ENCODE results near the gene SSBP3.

SSBP3 gene

GRCh38 chr1:54413732-54414131 lies 7.5 kb upstream of the SSBP3 start:
- ChIA-PET POLR2A (no interaction called here), CTCF (no interaction called here)
- no peak for DNase-seq (ENCODE audit: extremely low spot score)
- no peak for TF ChIP-seq CTBP1 (IDR thresholded peaks at IDR 0.05; ENCODE audit: borderline replicate concordance)
- TF ChIP-seq NFRKB (IDR thresholded peaks at IDR 0.05), result no peak
- TF ChIP-seq ARNT (IDR thresholded peaks at IDR 0.05), result no peak
- TF ChIP-seq FOXA1 (IDR thresholded peaks at IDR 0.05), result no peak
- no peak for TF ChIP-seq SUZ12 (IDR thresholded peaks at IDR 0.05)
- no peak for TF ChIP-seq PKNOX1 (IDR thresholded peaks at IDR 0.05)
- TF ChIP-seq LEF1 (IDR thresholded peaks at IDR 0.05; ENCODE audit: borderline replicate concordance), result no peak
- no peak for TF ChIP-seq BHLHE40 (IDR thresholded peaks at IDR 0.05; ENCODE audit: borderline replicate concordance)
- TF ChIP-seq L3MBTL2 (conservative IDR thresholded peaks at IDR 0.05), result no peak
- no peak for TF ChIP-seq FOXM1 (IDR thresholded peaks at IDR 0.05; ENCODE audit: borderline replicate concordance)
- TF ChIP-seq HDGF (IDR thresholded peaks at IDR 0.05; ENCODE audit: borderline replicate concordance), result no peak
- TF ChIP-seq TARDBP (IDR thresholded peaks at IDR 0.05), result no peak
- TF ChIP-seq FOXK2 (IDR thresholded peaks at IDR 0.05), result no peak
- no peak for TF ChIP-seq SP1 (IDR thresholded peaks at IDR 0.05)

- no peak for TF ChIP-seq SP1 (IDR thresholded peaks at IDR 0.05)
- TF ChIP-seq SUZ12 (IDR thresholded peaks at IDR 0.05), result no peak
- no peak for TF ChIP-seq FOXA1 (IDR thresholded peaks at IDR 0.05)
- TF ChIP-seq FOXM1 (IDR thresholded peaks at IDR 0.05; ENCODE audit: borderline replicate concordance), result no peak
- no peak for TF ChIP-seq BHLHE40 (IDR thresholded peaks at IDR 0.05; ENCODE audit: borderline replicate concordance)
- no peak for TF ChIP-seq LEF1 (IDR thresholded peaks at IDR 0.05; ENCODE audit: borderline replicate concordance)
- no peak for TF ChIP-seq FOXK2 (IDR thresholded peaks at IDR 0.05)
- TF ChIP-seq L3MBTL2 (conservative IDR thresholded peaks at IDR 0.05), result no peak
- no peak for TF ChIP-seq CTBP1 (IDR thresholded peaks at IDR 0.05; ENCODE audit: borderline replicate concordance)
- no peak for TF ChIP-seq ARNT (IDR thresholded peaks at IDR 0.05)
- no peak for TF ChIP-seq NFRKB (IDR thresholded peaks at IDR 0.05)
- no peak for TF ChIP-seq PKNOX1 (IDR thresholded peaks at IDR 0.05)
- TF ChIP-seq HDGF (IDR thresholded peaks at IDR 0.05; ENCODE audit: borderline replicate concordance), result no peak
- no peak for TF ChIP-seq ZNF384 (IDR thresholded peaks at IDR 0.05)
- ChIA-PET POLR2A (no interaction called here), CTCF (no interaction called here)
- no peak for DNase-seq (ENCODE audit: extremely low spot score)
Observed at GRCh38 chr1:54413295-54413694, 7.1 kb upstream of the SSBP3 start.

- no peak for TF ChIP-seq FOXK2 (IDR thresholded peaks at IDR 0.05)
- no peak for TF ChIP-seq FOXM1 (IDR thresholded peaks at IDR 0.05; ENCODE audit: borderline replicate concordance)
- TF ChIP-seq L3MBTL2 (conservative IDR thresholded peaks at IDR 0.05), result no peak
- TF ChIP-seq CTBP1 (IDR thresholded peaks at IDR 0.05; ENCODE audit: borderline replicate concordance), result no peak
- TF ChIP-seq ELF4 (IDR thresholded peaks at IDR 0.05), result no peak
- no peak for TF ChIP-seq ZNF384 (IDR thresholded peaks at IDR 0.05)
- TF ChIP-seq NFRKB (IDR thresholded peaks at IDR 0.05), result no peak
- TF ChIP-seq LEF1 (IDR thresholded peaks at IDR 0.05; ENCODE audit: borderline replicate concordance), result no peak
- TF ChIP-seq ARNT (IDR thresholded peaks at IDR 0.05), result no peak
- TF ChIP-seq SUZ12 (IDR thresholded peaks at IDR 0.05), result no peak
- no peak for TF ChIP-seq HDGF (IDR thresholded peaks at IDR 0.05; ENCODE audit: borderline replicate concordance)
- no peak for TF ChIP-seq BHLHE40 (IDR thresholded peaks at IDR 0.05; ENCODE audit: borderline replicate concordance)
- TF ChIP-seq PKNOX1 (IDR thresholded peaks at IDR 0.05), result no peak
- ChIA-PET CTCF (no interaction called here), POLR2A (no interaction called here)
- DNase-seq (ENCODE audit: extremely low spot score), result no peak
Observed at GRCh38 chr1:54410359-54410758, 4.2 kb upstream of the SSBP3 start.

- DNase-seq (ENCODE audit: extremely low spot score), result no peak
- POLR2A ChIA-PET, result no interaction called here
- TF ChIP-seq FOXA1 (IDR thresholded peaks at IDR 0.05), result no peak
- TF ChIP-seq L3MBTL2 (conservative IDR thresholded peaks at IDR 0.05), result no peak
- no peak for TF ChIP-seq ZNF384 (IDR thresholded peaks at IDR 0.05)
- no peak for TF ChIP-seq NFRKB (IDR thresholded peaks at IDR 0.05)
- TF ChIP-seq ARNT (IDR thresholded peaks at IDR 0.05), result no peak
- TF ChIP-seq PKNOX1 (IDR thresholded peaks at IDR 0.05), result no peak
- no peak for TF ChIP-seq CTBP1 (IDR thresholded peaks at IDR 0.05; ENCODE audit: borderline replicate concordance)
- no peak for TF ChIP-seq SP1 (IDR thresholded peaks at IDR 0.05)
- no peak for TF ChIP-seq LEF1 (IDR thresholded peaks at IDR 0.05; ENCODE audit: borderline replicate concordance)
- no peak for TF ChIP-seq SUZ12 (IDR thresholded peaks at IDR 0.05)
- no peak for TF ChIP-seq BHLHE40 (IDR thresholded peaks at IDR 0.05; ENCODE audit: borderline replicate concordance)
- TF ChIP-seq FOXM1 (IDR thresholded peaks at IDR 0.05; ENCODE audit: borderline replicate concordance), result no peak
- TF ChIP-seq HDGF (IDR thresholded peaks at IDR 0.05; ENCODE audit: borderline replicate concordance), result no peak
- no peak for TF ChIP-seq TARDBP (IDR thresholded peaks at IDR 0.05)
- no peak for TF ChIP-seq ELF4 (IDR thresholded peaks at IDR 0.05)
- no peak for TF ChIP-seq FOXK2 (IDR thresholded peaks at IDR 0.05)
- CTCF ChIA-PET, result no interaction called here
Observed at GRCh38 chr1:54409156-54410142, 3.3 kb upstream of the SSBP3 start.

All from HEK293T (cell line).